ENCODE data around the gene GBF1.

The GBF1 gene

DNA sequence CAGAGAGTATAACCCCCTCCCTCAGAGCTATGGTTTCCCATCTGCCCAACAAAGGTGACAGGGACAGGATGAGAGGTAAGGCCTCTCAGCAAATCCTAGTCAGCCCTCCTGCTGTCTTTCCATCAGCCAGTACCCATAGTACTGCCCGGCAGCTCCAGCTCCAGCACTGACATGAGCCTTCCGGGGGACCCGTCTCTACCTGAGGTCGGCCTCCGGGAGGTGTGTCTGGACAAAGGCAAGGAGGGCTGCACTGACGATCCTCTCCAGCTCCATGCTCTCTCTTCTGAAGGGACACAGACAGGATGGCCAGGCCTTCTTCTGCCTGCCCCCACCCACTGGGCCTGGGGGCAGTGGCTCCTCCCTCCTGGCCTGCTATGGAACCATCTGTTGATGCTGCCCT, 179.6 kb downstream of the GBF1 start:
- no peaks in the 10 kb centered on the region for H4K20me1 ChIP-seq (ENCODE audit: insufficient read depth)
- no peaks in the 10 kb centered on the region for H3K36me3 ChIP-seq (ENCODE audit: insufficient read depth)
- H3K9ac ChIP-seq, result no peak overlapping the region
- no peaks in the 10 kb centered on the region for H3K27me3 ChIP-seq (ENCODE audit: insufficient read depth, low read depth)
- peaks cover 13% of the 10 kb centered on the region for H3K4me1 ChIP-seq (ENCODE audit: low read depth, poor library complexity, severe bottlenecking)
- no peaks in the 10 kb centered on the region for H3K79me2 ChIP-seq (ENCODE audit: insufficient read depth, low read depth)
- H3K4me2 ChIP-seq, result no peak overlapping the region
- H2AFZ ChIP-seq (ENCODE audit: low read depth), result no peak overlapping the region
- TF ChIP-seq, protein P1, sequence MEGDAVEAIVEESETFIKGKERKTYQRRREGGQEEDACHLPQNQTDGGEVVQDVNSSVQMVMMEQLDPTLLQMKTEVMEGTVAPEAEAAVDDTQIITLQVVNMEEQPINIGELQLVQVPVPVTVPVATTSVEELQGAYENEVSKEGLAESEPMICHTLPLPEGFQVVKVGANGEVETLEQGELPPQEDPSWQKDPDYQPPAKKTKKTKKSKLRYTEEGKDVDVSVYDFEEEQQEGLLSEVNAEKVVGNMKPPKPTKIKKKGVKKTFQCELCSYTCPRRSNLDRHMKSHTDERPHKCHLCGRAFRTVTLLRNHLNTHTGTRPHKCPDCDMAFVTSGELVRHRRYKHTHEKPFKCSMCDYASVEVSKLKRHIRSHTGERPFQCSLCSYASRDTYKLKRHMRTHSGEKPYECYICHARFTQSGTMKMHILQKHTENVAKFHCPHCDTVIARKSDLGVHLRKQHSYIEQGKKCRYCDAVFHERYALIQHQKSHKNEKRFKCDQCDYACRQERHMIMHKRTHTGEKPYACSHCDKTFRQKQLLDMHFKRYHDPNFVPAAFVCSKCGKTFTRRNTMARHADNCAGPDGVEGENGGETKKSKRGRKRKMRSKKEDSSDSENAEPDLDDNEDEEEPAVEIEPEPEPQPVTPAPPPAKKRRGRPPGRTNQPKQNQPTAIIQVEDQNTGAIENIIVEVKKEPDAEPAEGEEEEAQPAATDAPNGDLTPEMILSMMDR (conservative IDR thresholded peaks at IDR 0.05; ENCODE audit: low read depth, low read length), result no peak
- H3K27ac ChIP-seq, result no peak overlapping the region
- no peak overlapping the region for H3K4me3 ChIP-seq (IDR thresholded peaks at IDR 0.05; ENCODE audit: insufficient read depth, low read depth, low read length)

GRCh38 chr10:102425444-102425843, 180.1 kb downstream of the GBF1 start:
- Histone ChIP-seq H3K9ac (no peak overlapping the region), H2AFZ (ENCODE audit: low read depth) (no peak overlapping the region), H3K27me3 (ENCODE audit: insufficient read depth, low read depth) (no peaks in the 10 kb centered on the region), H3K4me1 (ENCODE audit: low read depth, poor library complexity, severe bottlenecking) (peaks cover 13% of the 10 kb centered on the region), H3K36me3 (ENCODE audit: insufficient read depth) (no peaks in the 10 kb centered on the region), H3K79me2 (ENCODE audit: insufficient read depth, low read depth) (no peaks in the 10 kb centered on the region), H3K27ac (no peak overlapping the region), H4K20me1 (ENCODE audit: insufficient read depth) (no peaks in the 10 kb centered on the region), H3K4me3 (IDR thresholded peaks at IDR 0.05; ENCODE audit: insufficient read depth, low read depth, low read length) (no peak overlapping the region), H3K4me2 (no peak overlapping the region)
- TF ChIP-seq, protein P1 (conservative IDR thresholded peaks at IDR 0.05; ENCODE audit: low read depth, low read length), result no peak

- H3K27me3 ChIP-seq (ENCODE audit: insufficient read depth, low read depth), result no peaks in the 10 kb centered on the region
- H3K9ac ChIP-seq, result no peak overlapping the region
- H3K4me2 ChIP-seq, result no peak overlapping the region
- peaks cover 18% of the 10 kb centered on the region for H3K4me1 ChIP-seq (ENCODE audit: low read depth, poor library complexity, severe bottlenecking)
- no peak overlapping the region for H3K4me3 ChIP-seq (IDR thresholded peaks at IDR 0.05; ENCODE audit: insufficient read depth, low read depth, low read length)
- H3K36me3 ChIP-seq (ENCODE audit: insufficient read depth), result no peaks in the 10 kb centered on the region
- no peaks in the 10 kb centered on the region for H4K20me1 ChIP-seq (ENCODE audit: insufficient read depth)
- H3K27ac ChIP-seq, result no peak overlapping the region
- no peak overlapping the region for H2AFZ ChIP-seq (ENCODE audit: low read depth)
- H3K79me2 ChIP-seq (ENCODE audit: insufficient read depth, low read depth), result no peaks in the 10 kb centered on the region; the same call in 1 of the 2 replicates
- TF ChIP-seq, protein P1 (conservative IDR thresholded peaks at IDR 0.05; ENCODE audit: low read depth, low read length), result no peak
Measured at GRCh38 chr10:102426803-102427287, 181.5 kb downstream of the GBF1 start.

DNA sequence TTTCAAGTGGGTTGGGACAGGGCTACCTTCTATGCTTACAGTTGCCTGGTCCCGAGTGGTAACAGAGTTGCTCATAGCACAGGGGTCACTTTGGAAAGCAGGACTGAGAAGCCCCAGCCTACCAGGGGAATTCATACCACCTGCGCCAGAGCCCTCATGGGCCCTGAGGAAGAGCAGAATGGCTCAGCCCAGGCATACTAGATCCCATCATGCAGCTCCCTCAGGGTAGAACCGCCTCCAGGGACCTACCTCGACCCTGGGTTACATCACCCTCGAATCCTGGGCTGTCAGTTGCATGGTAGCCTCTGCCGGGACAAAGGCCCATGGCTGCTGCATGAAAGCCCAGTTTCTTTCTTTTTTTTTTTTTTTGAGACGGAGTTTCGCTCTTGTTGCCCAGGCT, 184.1 kb downstream of the GBF1 start:
- no peaks in the 10 kb centered on the region for H4K20me1 ChIP-seq (ENCODE audit: insufficient read depth)
- no peak overlapping the region for H3K4me3 ChIP-seq (IDR thresholded peaks at IDR 0.05; ENCODE audit: insufficient read depth, low read depth, low read length)
- peaks cover 6% of the 10 kb centered on the region; the same call in 1 of the 2 replicates for H3K27me3 ChIP-seq (ENCODE audit: insufficient read depth, low read depth)
- no peak overlapping the region for H3K27ac ChIP-seq
- H3K4me2 ChIP-seq, result no peak overlapping the region
- no peak overlapping the region for H2AFZ ChIP-seq (ENCODE audit: low read depth)
- H3K9ac ChIP-seq, result no peak overlapping the region
- no peaks in the 10 kb centered on the region for H3K36me3 ChIP-seq (ENCODE audit: insufficient read depth)
- H3K4me1 ChIP-seq (ENCODE audit: low read depth, poor library complexity, severe bottlenecking), result peaks cover 15% of the 10 kb centered on the region
- H3K79me2 ChIP-seq (ENCODE audit: insufficient read depth, low read depth), result no peaks in the 10 kb centered on the region; the same call in 1 of the 2 replicates
- TF ChIP-seq, protein P1 (conservative IDR thresholded peaks at IDR 0.05; ENCODE audit: low read depth, low read length), result no peak

Measured in KMS-11 (cell line).